H1 (cell line): ENCODE data around the gene SEL1L. TPM values are rescaled to one million over a fixed set of nuclear protein-coding genes. Genes with fewer than 3 reads are reported as not detected.

Experiments
- CTCF ChIA-PET: fragments of 300-600 bp; sonication (Branson Sonifier 250); formaldehyde crosslinking; loops from one replicate; lab custom pipeline; 2021; ENCODE audit not compliant: partially characterized antibody; lab: Charles Lee
- POLR2A ChIA-PET: fragments of 300-600 bp; sonication (Branson Sonifier 250); formaldehyde crosslinking; loops from one replicate; lab custom pipeline; 2021; ENCODE audit warnings: inconsistent platforms; ENCODE audit not compliant: partially characterized antibody; lab: Charles Lee
- DNase-seq, 2 experiments: peaks; one replicate each; pipeline versions ENCODE4 v3.0.0 to v3.0.0-alpha.2; 2010 to 2022; ENCODE audit warnings: low spot score in 2 of 2, low read depth in 1 of 2, mixed read lengths in 1 of 2
- FAIRE-seq: peaks from 2 replicates; lab custom pipeline; 2011; peaks lifted over from hg19 to GRCh38; lab: Jason Lieb, UNC
- H2AFZ ChIP-seq: 2 replicates; pipeline ENCODE4 v1.8.1; 2012; ENCODE audit warnings: low read length, inconsistent platforms
- H2AK5ac ChIP-seq: 2 replicates; pipeline ENCODE4 v1.6.1; 2013; ENCODE audit warnings: low read depth, low read length
- H2BK120ac ChIP-seq: replicated peaks from 2 replicates; pipeline ENCODE3; 2013; ENCODE audit warnings: low read depth, low read length, inconsistent platforms
- H2BK12ac ChIP-seq: 2 replicates; pipeline ENCODE4 v1.6.1; 2013; ENCODE audit warnings: low read depth, low read length
- H2BK15ac ChIP-seq: 2 replicates; pipeline ENCODE4 v1.6.1; 2013; ENCODE audit warnings: low read length
- H2BK20ac ChIP-seq: 2 replicates; pipeline ENCODE4 v1.6.1; 2013; ENCODE audit warnings: low read length
- H2BK5ac ChIP-seq: 2 replicates; pipeline ENCODE4 v1.6.1; 2013; ENCODE audit warnings: low read depth, low read length
- H3K14ac ChIP-seq: 2 replicates; pipeline ENCODE4 v1.6.1; 2013; ENCODE audit warnings: inconsistent platforms; ENCODE audit not compliant: insufficient read length
- H3K18ac ChIP-seq: 2 replicates; pipeline ENCODE4 v1.6.1; 2013; ENCODE audit warnings: low read length; ENCODE audit errors: extremely low read depth
- H3K23ac ChIP-seq: 2 replicates; pipeline ENCODE4 v1.6.1; 2013; ENCODE audit warnings: inconsistent platforms; ENCODE audit not compliant: insufficient read length
- H3K23me2 ChIP-seq: 2 replicates; pipeline ENCODE4 v1.6.1; 2013; ENCODE audit warnings: low read depth, low read length
- H3K27ac ChIP-seq: 2 replicates; pipeline ENCODE4 v1.6.1; 2011; ENCODE audit warnings: low read depth, low read length, inconsistent platforms
- H3K27me3 ChIP-seq, 4 experiments: replicated peaks in 1 of 4; 1 replicate in 1 of 4; 2 replicates in 3 of 4; pipeline versions ENCODE4 v1.6.1 to v1.8.1; 2011 to 2013; ENCODE audit warnings: low read length in 3 of 4, mild to moderate bottlenecking in 3 of 4, inconsistent platforms in 2 of 4, mixed read lengths in 2 of 4, moderate library complexity in 1 of 4; ENCODE audit not compliant: control insufficient read depth in 3 of 4, insufficient read depth in 3 of 4; ENCODE audit errors: extremely low read depth in 1 of 4
- H3K36me3 ChIP-seq, 4 experiments: 2 replicates each; pipeline versions ENCODE4 v1.6.1 to v1.8.1; 2011 to 2013; ENCODE audit warnings: mild to moderate bottlenecking in 4 of 4, low read length in 3 of 4, moderate library complexity in 2 of 4, control low read depth in 1 of 4, inconsistent platforms in 1 of 4; ENCODE audit not compliant: insufficient read depth in 4 of 4, control insufficient read depth in 2 of 4
- H3K4ac ChIP-seq: replicated peaks from 2 replicates; pipeline ENCODE3; 2013; ENCODE audit warnings: low read length, low read depth, mixed read lengths, inconsistent platforms; ENCODE audit not compliant: insufficient read length
- H3K4me1 ChIP-seq, 4 experiments: replicated peaks in 1 of 4; 1 replicate in 1 of 4; 2 replicates in 3 of 4; pipeline versions ENCODE4 v1.6.1 to v1.8.1; 2011 to 2013; ENCODE audit warnings: low read length in 3 of 4, inconsistent platforms in 2 of 4, mixed read lengths in 1 of 4; ENCODE audit not compliant: insufficient read depth in 4 of 4, control insufficient read depth in 3 of 4
- H3K4me2 ChIP-seq, 2 experiments: 2 replicates each; pipeline versions ENCODE4 v1.6.1 to v1.8.1; 2011 to 2013; ENCODE audit warnings: low read depth in 2 of 2, low read length in 2 of 2, control low read depth in 1 of 2, inconsistent platforms in 1 of 2, mild to moderate bottlenecking in 1 of 2; ENCODE audit not compliant: insufficient read depth in 1 of 2
- H3K4me3 ChIP-seq, 4 experiments: fragments of 200-600, 300-600 bp in 1 of 4; sonication (generic), shearing (Covaris generic), sonication (Bioruptor Twin) in 1 of 4; 2 replicates each; pipeline versions ENCODE4 v1.5.1 to v1.8.1; 2011 to 2016; ENCODE audit warnings: low read length in 4 of 4, low read depth in 3 of 4, control low read depth in 2 of 4, inconsistent platforms in 2 of 4, mild to moderate bottlenecking in 2 of 4, mixed read lengths in 1 of 4, moderate library complexity in 1 of 4; ENCODE audit not compliant: insufficient read depth in 2 of 4; ENCODE audit errors: extremely low read depth in 1 of 4
- H3K56ac ChIP-seq: replicated peaks from 2 replicates; pipeline ENCODE3; 2013; ENCODE audit warnings: low read depth, mild to moderate bottlenecking, mixed read lengths, low read length, inconsistent platforms; ENCODE audit not compliant: insufficient read length
- H3K79me1 ChIP-seq: 2 replicates; pipeline ENCODE4 v1.6.1; 2013; ENCODE audit warnings: low read depth, low read length, control low read depth
- H3K79me2 ChIP-seq, 2 experiments: 2 replicates each; pipeline versions ENCODE4 v1.6.1 to v1.8.1; 2012 to 2013; ENCODE audit warnings: low read length in 2 of 2, mild to moderate bottlenecking in 2 of 2, inconsistent platforms in 1 of 2; ENCODE audit not compliant: insufficient read depth in 2 of 2, control insufficient read depth in 1 of 2
- H3K9ac ChIP-seq, 4 experiments: replicated peaks in 1 of 4; 1 replicate in 1 of 4; 2 replicates in 3 of 4; pipeline versions ENCODE4 v1.6.1 to v1.8.1; 2011 to 2013; ENCODE audit warnings: low read depth in 3 of 4, low read length in 3 of 4, control low read depth in 2 of 4, mild to moderate bottlenecking in 2 of 4, moderate library complexity in 2 of 4, inconsistent platforms in 1 of 4; ENCODE audit errors: extremely low read depth in 1 of 4
- H3K9me3 ChIP-seq, 2 experiments: 2 replicates each; pipeline versions ENCODE4 v1.6.1 to v1.8.1; 2012 to 2013; ENCODE audit warnings: mild to moderate bottlenecking in 2 of 2, moderate library complexity in 2 of 2, control low read depth in 1 of 2, inconsistent platforms in 1 of 2, low read depth in 1 of 2, low read length in 1 of 2, mixed read lengths in 1 of 2; ENCODE audit not compliant: insufficient read depth in 2 of 2
- H4K20me1 ChIP-seq, 2 experiments: replicated peaks in 1 of 2; 2 replicates each; pipeline versions ENCODE3 to v1.8.1; 2011 to 2013; ENCODE audit warnings: inconsistent platforms in 2 of 2, low read length in 2 of 2, mild to moderate bottlenecking in 1 of 2; ENCODE audit not compliant: insufficient read depth in 2 of 2, control insufficient read depth in 1 of 2
- H4K5ac ChIP-seq: 2 replicates; pipeline ENCODE4 v1.6.1; 2013; ENCODE audit warnings: low read length, low read depth, mixed read lengths, inconsistent platforms; ENCODE audit not compliant: insufficient read length
- H4K8ac ChIP-seq: 2 replicates; pipeline ENCODE4 v1.8.0; 2013; ENCODE audit warnings: mild to moderate bottlenecking, moderate library complexity, low read length, inconsistent platforms; ENCODE audit not compliant: insufficient read depth; ENCODE audit errors: extremely low read depth
- H4K91ac ChIP-seq: replicated peaks from 2 replicates; pipeline ENCODE3; 2013; ENCODE audit warnings: low read length, mixed read lengths, inconsistent platforms; ENCODE audit not compliant: insufficient read length
- BACH1 ChIP-seq: IDR thresholded peaks from 2 replicates; pipeline ENCODE4 v1.6.1; 2012; ENCODE audit warnings: low read length, improper control_type of control experiment
- WGBS, 2 experiments: shearing (Covaris generic) in 1 of 2; methylation state at CpG; one replicate each; pipeline versions ENCODE4 v1.1.6 to v1.1.7; 2013 to 2015; ENCODE audit warnings: low lambda C conversion rate in 2 of 2, mixed read lengths in 2 of 2, inconsistent platforms in 1 of 2, low coverage in 1 of 2, missing lambda C conversion rate in 1 of 2; ENCODE audit not compliant: insufficient replicate concordance in 2 of 2, insufficient coverage in 1 of 2, insufficient read length in 1 of 2; ENCODE audit errors: extremely low coverage in 1 of 2, missing lambda C conversion rate in 1 of 2; 5-methylcytosine and 5-hydroxymethylcytosine counted together
- polyA plus RNA-seq, 7 experiments: library from polyadenylated mRNA; depleted of rRNA in 3 of 7; stranded (reverse) in 5 of 7; unstranded in 2 of 7; fragments of >200 nt in 5 of 7; fragments of 200-250 nt in 2 of 7; gene quantifications; 1 replicate in 5 of 7; 2 replicates in 1 of 7; 4 replicates in 1 of 7; pipeline versions ENCODE4 v1.2.1 to v1.2.3, GENCODE V29; 2011 to 2013; ENCODE audit warnings: missing spikeins in 2 of 7, mixed read lengths in 2 of 7
- total RNA-seq: library from RNA; stranded (reverse); fragmentation: NEBNext Ultra II Directional; extraction: Animal tissue kit (Norgen Biotek cat#: 25700); gene quantifications from 2 replicates; pipeline ENCODE4 v1.2.1, GENCODE V29; 2021

SEL1L gene
- total and polyA plus RNA-seq, 2 of the 8 experiments (the other 6 are each of a cell fraction or from before 2014, with no cell fraction given), result 4.3 to 34.9 TPM

DNA sequence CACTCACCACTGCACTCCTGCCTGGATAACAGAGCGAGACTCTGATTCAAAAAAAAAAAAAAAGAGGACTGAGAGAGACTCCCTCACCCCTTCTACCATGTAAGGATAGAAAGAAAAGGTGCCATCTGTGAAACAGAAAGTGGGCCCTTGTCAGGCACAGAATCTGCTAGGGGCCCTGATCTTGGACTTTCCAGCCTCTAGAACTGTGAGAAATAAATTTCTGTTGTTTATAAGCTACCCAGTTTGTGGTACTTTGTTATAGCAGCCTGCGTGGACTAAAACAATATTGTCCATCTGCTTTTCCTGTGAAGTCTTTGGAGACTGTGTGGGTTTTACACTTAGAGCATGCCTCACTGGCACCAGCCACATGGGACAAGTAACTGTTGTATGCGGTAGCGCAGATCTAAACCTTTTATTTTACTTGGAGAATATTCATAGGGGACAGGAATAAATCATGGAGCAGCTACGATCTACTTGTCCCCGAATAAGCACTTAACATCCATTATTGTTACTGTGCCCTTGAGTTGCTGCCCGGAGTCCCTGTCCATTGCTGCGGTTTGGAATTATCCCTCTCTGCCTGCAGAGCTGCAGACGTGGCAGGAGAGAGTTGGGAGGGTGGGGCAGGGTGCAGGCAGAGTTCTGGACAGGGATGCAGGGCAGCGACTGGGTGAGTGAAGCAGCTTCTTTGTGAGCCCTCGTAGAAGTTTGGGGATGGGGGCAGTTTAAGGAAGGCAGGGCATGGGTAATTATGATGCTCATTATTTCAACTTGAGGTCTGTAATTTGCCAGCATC lies 81.1 kb downstream of the SEL1L start:
- DNase-seq (no peak), FAIRE-seq (no peak)
- CTCF ChIA-PET, result interaction anchor here (0.5 to 12.9 kb wide), 56 partner anchors 10 to 415 kb away, joined by 3 to 426 read pairs (median 5); no protein-coding TSS in a partner anchor
- no peak overlapping the region for H2AK5ac ChIP-seq
- no peak overlapping the region for H4K5ac ChIP-seq
- H3K4me2 ChIP-seq, result peak overlapping the region in 1 of 2 experiments; percentile 41; a peak in 1 of 4 replicates
- no peak overlapping the region for H3K4ac ChIP-seq
- H3K79me2 ChIP-seq, result no peaks in the 10 kb centered on the region
- POLR2A ChIA-PET, result interaction anchor here (0.8 to 1.9 kb wide), 2 partner anchors 183 to 233 kb away, joined by 4 to 8 read pairs; no protein-coding TSS in a partner anchor
- no peaks in the 10 kb centered on the region for H3K79me1 ChIP-seq
- no peak overlapping the region for H3K27ac ChIP-seq
- no peak overlapping the region for H2BK20ac ChIP-seq
- H4K91ac ChIP-seq, result no peak overlapping the region
- H3K23me2 ChIP-seq, result no peaks in the 10 kb centered on the region
- H3K9me3 ChIP-seq, result no peaks in the 10 kb centered on the region
- H3K27me3 ChIP-seq, result no peaks in the 10 kb centered on the region; a peak in 1 of 7 replicates
- H3K4me3 ChIP-seq, result no peak overlapping the region
- no peak overlapping the region for H4K8ac ChIP-seq
- no peak overlapping the region for H3K23ac ChIP-seq
- H2BK12ac ChIP-seq, result no peak overlapping the region
- whole genome bisulfite sequencing, 2 experiments, result 75% methylated on average over 11 of the region's 11 CpGs; no CpG with 5 or more reads in 1 of the 2 experiments
- H4K20me1 ChIP-seq, result no peaks in the 10 kb centered on the region
- H3K9ac ChIP-seq, result no peak overlapping the region
- peaks cover 0 to 10% (median 7%) of the 10 kb centered on the region in 4 experiments; a peak in 4 of 7 replicates for H3K4me1 ChIP-seq
- H2AFZ ChIP-seq, result peak overlapping the region; percentile 97
- H2BK120ac ChIP-seq, result no peak overlapping the region
- no peak overlapping the region for H3K56ac ChIP-seq
- no peak overlapping the region for H3K18ac ChIP-seq
- no peaks in the 10 kb centered on the region for H3K36me3 ChIP-seq
- no peak overlapping the region for H2BK15ac ChIP-seq
- no peak overlapping the region for H3K14ac ChIP-seq
- H2BK5ac ChIP-seq, result no peak overlapping the region
- TF ChIP-seq BACH1, result no peak
